GM18909 (cell line): ENCODE data around the gene NSRP1.
"Not testable (repeated sequence)": the region's sequence is repeated elsewhere in the genome, so short reads cannot be mapped to it uniquely, and the experiment has no call there.

ENCODE experiments used
- ATAC-seq: cut with Tn5 transposase; IDR thresholded peaks from one replicate; pipeline ENCODE4 v1.9.1; 2021; ENCODE audit warnings: mild to moderate bottlenecking; ENCODE audit not compliant: unreplicated experiment, poor library complexity

NSRP1 gene

GRCh38 chr17:30116345-30116660 lies 313 bp upstream of the NSRP1 start:
- ATAC-seq, result no peak

- no peak for ATAC-seq
Observed at GRCh38 chr17:30117675-30118081, 1.1 kb downstream of the NSRP1 start.

- ATAC-seq, result not testable (repeated sequence)
Observed at GRCh38 chr17:30118635-30119034, 2.0 kb downstream of the NSRP1 start.

GRCh38 chr17:30124273-30124796 lies 7.7 kb downstream of the NSRP1 start:
- no peak for ATAC-seq

GRCh38 chr17:30130121-30130520 lies 13.5 kb downstream of the NSRP1 start:
- no peak for ATAC-seq

- no peak for ATAC-seq
Observed at GRCh38 chr17:30132615-30133014, 16.0 kb downstream of the NSRP1 start.

- no peak for ATAC-seq
Observed at GRCh38 chr17:30133197-30133596, 16.6 kb downstream of the NSRP1 start.

GRCh38 chr17:30134551-30134950 lies 17.9 kb downstream of the NSRP1 start:
- no peak for ATAC-seq

- no peak for ATAC-seq
Observed at GRCh38 chr17:30137158-30137557, 20.5 kb downstream of the NSRP1 start.

GRCh38 chr17:30147860-30148259 lies 31.2 kb downstream of the NSRP1 start:
- ATAC-seq, result not testable (repeated sequence)

GRCh38 chr17:30148376-30148775 lies 31.8 kb downstream of the NSRP1 start:
- no peak for ATAC-seq

GRCh38 chr17:30151471-30151870 lies 34.9 kb downstream of the NSRP1 start:
- ATAC-seq, result no peak

- ATAC-seq, result no peak
Observed at GRCh38 chr17:30153463-30153862, 36.8 kb downstream of the NSRP1 start.

- no peak for ATAC-seq
Observed at GRCh38 chr17:30155389-30155788, 38.8 kb downstream of the NSRP1 start.

- ATAC-seq, result no peak
Observed at GRCh38 chr17:30158896-30159625, 42.4 kb downstream of the NSRP1 start.

GRCh38 chr17:30160419-30161172 lies 44.0 kb downstream of the NSRP1 start:
- ATAC-seq, result no peak

GRCh38 chr17:30161601-30162000 lies 45.0 kb downstream of the NSRP1 start:
- no peak for ATAC-seq

- ATAC-seq, result no peak
Observed at GRCh38 chr17:30164531-30164930, 47.9 kb downstream of the NSRP1 start.

- no peak for ATAC-seq
Observed at GRCh38 chr17:30165147-30165546, 48.5 kb downstream of the NSRP1 start.

GRCh38 chr17:30165960-30166359 lies 49.3 kb downstream of the NSRP1 start:
- ATAC-seq, result no peak

- ATAC-seq, result no peak
Observed at GRCh38 chr17:30170415-30170987, 53.9 kb downstream of the NSRP1 start.
